Measurements from ENCODE around the gene LRRC71.

DNA sequence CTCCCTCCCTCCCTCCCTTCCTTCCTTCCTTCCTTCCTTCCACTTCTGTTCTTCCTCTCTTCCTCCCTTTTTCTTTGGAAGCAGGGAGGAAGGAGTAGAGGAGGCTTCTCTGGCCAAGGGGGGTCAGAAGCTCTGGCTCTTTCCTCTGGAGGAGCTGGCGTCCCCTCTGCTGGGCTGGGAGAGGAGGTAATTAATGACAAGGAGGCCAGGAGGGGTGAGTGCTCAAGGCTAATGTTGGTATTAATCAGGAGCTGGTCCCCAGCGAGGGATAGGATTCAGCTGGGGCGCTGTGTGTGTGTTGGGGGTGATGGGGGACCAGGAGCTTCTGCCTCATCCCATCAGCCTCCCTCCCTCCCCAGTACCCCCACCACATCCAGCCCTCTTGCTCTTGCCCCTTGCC, 33.1 kb upstream of the LRRC71 start:
- no peak for TF ChIP-seq ZNF558 (tag by site-specific recombination; IDR thresholded peaks at IDR 0.05)
- no peak for TF ChIP-seq ZBTB17 (tag by site-specific recombination; IDR thresholded peaks at IDR 0.05)
- TF ChIP-seq, protein P1, sequence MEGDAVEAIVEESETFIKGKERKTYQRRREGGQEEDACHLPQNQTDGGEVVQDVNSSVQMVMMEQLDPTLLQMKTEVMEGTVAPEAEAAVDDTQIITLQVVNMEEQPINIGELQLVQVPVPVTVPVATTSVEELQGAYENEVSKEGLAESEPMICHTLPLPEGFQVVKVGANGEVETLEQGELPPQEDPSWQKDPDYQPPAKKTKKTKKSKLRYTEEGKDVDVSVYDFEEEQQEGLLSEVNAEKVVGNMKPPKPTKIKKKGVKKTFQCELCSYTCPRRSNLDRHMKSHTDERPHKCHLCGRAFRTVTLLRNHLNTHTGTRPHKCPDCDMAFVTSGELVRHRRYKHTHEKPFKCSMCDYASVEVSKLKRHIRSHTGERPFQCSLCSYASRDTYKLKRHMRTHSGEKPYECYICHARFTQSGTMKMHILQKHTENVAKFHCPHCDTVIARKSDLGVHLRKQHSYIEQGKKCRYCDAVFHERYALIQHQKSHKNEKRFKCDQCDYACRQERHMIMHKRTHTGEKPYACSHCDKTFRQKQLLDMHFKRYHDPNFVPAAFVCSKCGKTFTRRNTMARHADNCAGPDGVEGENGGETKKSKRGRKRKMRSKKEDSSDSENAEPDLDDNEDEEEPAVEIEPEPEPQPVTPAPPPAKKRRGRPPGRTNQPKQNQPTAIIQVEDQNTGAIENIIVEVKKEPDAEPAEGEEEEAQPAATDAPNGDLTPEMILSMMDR (tag by site-specific recombination; IDR thresholded peaks at IDR 0.05): no peak
- TF ChIP-seq ZNF24 (tag by site-specific recombination; IDR thresholded peaks at IDR 0.05): no peak
- TF ChIP-seq GLIS1 (tag by site-specific recombination; IDR thresholded peaks at IDR 0.05): no peak
- TF ChIP-seq ZNF768 (tag by site-specific recombination; IDR thresholded peaks at IDR 0.05): no peak
- no peak for TF ChIP-seq ZNF274 (IDR thresholded peaks at IDR 0.05; ENCODE audit: low read length)
- TF ChIP-seq ZNF274 (tag by site-specific recombination; IDR thresholded peaks at IDR 0.05; ENCODE audit: borderline replicate concordance): no peak
- no peak for TF ChIP-seq ZNF785 (tag by site-specific recombination; IDR thresholded peaks at IDR 0.05)
- TF ChIP-seq ZBTB26 (tag by site-specific recombination; optimal IDR thresholded peaks at IDR 0.05): no peak
- TF ChIP-seq, protein P2, sequence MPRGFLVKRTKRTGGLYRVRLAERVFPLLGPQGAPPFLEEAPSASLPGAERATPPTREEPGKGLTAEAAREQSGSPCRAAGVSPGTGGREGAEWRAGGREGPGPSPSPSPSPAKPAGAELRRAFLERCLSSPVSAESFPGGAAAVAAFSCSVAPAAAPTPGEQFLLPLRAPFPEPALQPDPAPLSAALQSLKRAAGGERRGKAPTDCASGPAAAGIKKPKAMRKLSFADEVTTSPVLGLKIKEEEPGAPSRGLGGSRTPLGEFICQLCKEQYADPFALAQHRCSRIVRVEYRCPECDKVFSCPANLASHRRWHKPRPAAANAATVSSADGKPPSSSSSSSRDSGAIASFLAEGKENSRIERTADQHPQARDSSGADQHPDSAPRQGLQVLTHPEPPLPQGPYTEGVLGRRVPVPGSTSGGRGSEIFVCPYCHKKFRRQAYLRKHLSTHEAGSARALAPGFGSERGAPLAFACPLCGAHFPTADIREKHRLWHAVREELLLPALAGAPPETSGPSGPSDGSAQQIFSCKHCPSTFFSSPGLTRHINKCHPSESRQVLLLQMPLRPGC (tag by site-specific recombination; IDR thresholded peaks at IDR 0.05): no peak
- TF ChIP-seq ZNF792 (tag by site-specific recombination; IDR thresholded peaks at IDR 0.05): no peak
- TF ChIP-seq MEIS1 (CRISPR knock-in tag; IDR thresholded peaks at IDR 0.05; ENCODE audit: borderline replicate concordance): no peak
- TF ChIP-seq, protein P3, sequence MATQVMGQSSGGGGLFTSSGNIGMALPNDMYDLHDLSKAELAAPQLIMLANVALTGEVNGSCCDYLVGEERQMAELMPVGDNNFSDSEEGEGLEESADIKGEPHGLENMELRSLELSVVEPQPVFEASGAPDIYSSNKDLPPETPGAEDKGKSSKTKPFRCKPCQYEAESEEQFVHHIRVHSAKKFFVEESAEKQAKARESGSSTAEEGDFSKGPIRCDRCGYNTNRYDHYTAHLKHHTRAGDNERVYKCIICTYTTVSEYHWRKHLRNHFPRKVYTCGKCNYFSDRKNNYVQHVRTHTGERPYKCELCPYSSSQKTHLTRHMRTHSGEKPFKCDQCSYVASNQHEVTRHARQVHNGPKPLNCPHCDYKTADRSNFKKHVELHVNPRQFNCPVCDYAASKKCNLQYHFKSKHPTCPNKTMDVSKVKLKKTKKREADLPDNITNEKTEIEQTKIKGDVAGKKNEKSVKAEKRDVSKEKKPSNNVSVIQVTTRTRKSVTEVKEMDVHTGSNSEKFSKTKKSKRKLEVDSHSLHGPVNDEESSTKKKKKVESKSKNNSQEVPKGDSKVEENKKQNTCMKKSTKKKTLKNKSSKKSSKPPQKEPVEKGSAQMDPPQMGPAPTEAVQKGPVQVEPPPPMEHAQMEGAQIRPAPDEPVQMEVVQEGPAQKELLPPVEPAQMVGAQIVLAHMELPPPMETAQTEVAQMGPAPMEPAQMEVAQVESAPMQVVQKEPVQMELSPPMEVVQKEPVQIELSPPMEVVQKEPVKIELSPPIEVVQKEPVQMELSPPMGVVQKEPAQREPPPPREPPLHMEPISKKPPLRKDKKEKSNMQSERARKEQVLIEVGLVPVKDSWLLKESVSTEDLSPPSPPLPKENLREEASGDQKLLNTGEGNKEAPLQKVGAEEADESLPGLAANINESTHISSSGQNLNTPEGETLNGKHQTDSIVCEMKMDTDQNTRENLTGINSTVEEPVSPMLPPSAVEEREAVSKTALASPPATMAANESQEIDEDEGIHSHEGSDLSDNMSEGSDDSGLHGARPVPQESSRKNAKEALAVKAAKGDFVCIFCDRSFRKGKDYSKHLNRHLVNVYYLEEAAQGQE (tag by site-specific recombination; IDR thresholded peaks at IDR 0.05): no peak
- no peak for TF ChIP-seq ZNF561 (tag by site-specific recombination; IDR thresholded peaks at IDR 0.05; ENCODE audit: borderline replicate concordance)
